CD4-positive, CD25-positive, alpha-beta regulatory T cell (primary cell): ENCODE results near the gene RNASE13. TPM values are rescaled to one million over a fixed set of nuclear protein-coding genes. Genes with fewer than 3 reads are reported as not detected.

Source experiments
- ATAC-seq, 2 donors: fragments of 150-1000 bp; cut with Tn5 transposase; one replicate each; pipeline ENCODE4 v1.10.0; 2021; ENCODE audit warnings: low read depth in 2 of 2, moderate number of reproducible peaks in 2 of 2, moderate library complexity in 1 of 2
- DNase-seq, 3 donors: peaks; one replicate each; pipeline versions ENCODE4 v3.0.0 to v3.0.0-alpha.2; 2012 to 2022; ENCODE audit warnings: mixed read lengths in 1 of 3
- H3K27ac ChIP-seq: one replicate; pipeline ENCODE4 v1.7.0; 2013; ENCODE audit warnings: mild to moderate bottlenecking, low read length; ENCODE audit not compliant: insufficient read depth, poor library complexity, severe bottlenecking
- H3K27me3 ChIP-seq: one replicate; pipeline ENCODE4 v1.7.0; 2013; ENCODE audit warnings: low read length; ENCODE audit not compliant: control insufficient read depth, insufficient read depth
- H3K36me3 ChIP-seq: one replicate; pipeline ENCODE4 v1.7.0; 2013; ENCODE audit warnings: mild to moderate bottlenecking, low read length, moderate library complexity; ENCODE audit not compliant: control insufficient read depth, insufficient read depth
- H3K4me1 ChIP-seq: 2 replicates; pipeline ENCODE4 v1.7.0; 2013; ENCODE audit warnings: mild to moderate bottlenecking, low read length; ENCODE audit not compliant: insufficient read depth, control insufficient read depth, poor library complexity, severe bottlenecking
- H3K4me3 ChIP-seq: one replicate; pipeline ENCODE4 v1.7.0; 2013; ENCODE audit warnings: low read depth, mild to moderate bottlenecking, low read length, moderate library complexity
- H3K9me3 ChIP-seq, 2 experiments: 1 replicate in 1 of 2; 2 replicates in 1 of 2; pipeline ENCODE4 v1.7.0; 2013; ENCODE audit warnings: low read length in 2 of 2, mild to moderate bottlenecking in 1 of 2, moderate library complexity in 1 of 2; ENCODE audit not compliant: control insufficient read depth in 2 of 2
- H3K27ac Mint-ChIP-seq, 3 donors: one replicate each; pipeline ENCODE4 v1.8.0; 2020 to 2022; ENCODE audit warnings: mild to moderate bottlenecking in 3 of 3, mixed read lengths in 3 of 3, moderate library complexity in 2 of 3
- H3K27me3 Mint-ChIP-seq: one replicate; pipeline ENCODE4 v1.8.0; 2022; ENCODE audit warnings: mild to moderate bottlenecking, mixed read lengths
- H3K36me3 Mint-ChIP-seq: one replicate; pipeline ENCODE4 v1.8.0; 2020; ENCODE audit warnings: mixed read lengths
- H3K4me1 Mint-ChIP-seq, 4 donors: one replicate each; pipeline ENCODE4 v1.8.0; 2020 to 2022; ENCODE audit warnings: mixed read lengths in 4 of 4, mild to moderate bottlenecking in 1 of 4
- H3K4me3 Mint-ChIP-seq, 4 donors: one replicate each; pipeline ENCODE4 v1.8.0; 2020 to 2022; ENCODE audit warnings: mild to moderate bottlenecking in 4 of 4, mixed read lengths in 4 of 4, moderate library complexity in 3 of 4
- H3K9me3 Mint-ChIP-seq, 7 donors: one replicate each; pipeline ENCODE4 v1.8.0; 2020 to 2022; ENCODE audit warnings: mixed read lengths in 7 of 7, mild to moderate bottlenecking in 3 of 7, moderate library complexity in 2 of 7
- polyA plus RNA-seq, 4 donors: library from polyadenylated mRNA; unstranded; fragments of 300-500 nt; fragmentation: Illumina TruSeq; gene quantifications; one replicate each; pipeline ENCODE4 v1.2.3, GENCODE V29; 2021
- total RNA-seq: library from RNA; stranded (reverse); gene quantifications from one replicate; pipeline ENCODE4 v1.2.3, GENCODE V29; 2022

The RNASE13 gene
- total and polyA plus RNA-seq, 5 donors from 2014 or later, result not detected

- peaks cover 37% of the 10 kb centered on the region for H3K27me3 ChIP-seq
- peaks cover 34% of the 10 kb centered on the region for H3K4me1 ChIP-seq
- Mint-ChIP-seq H3K27me3 (peaks cover 75% of the 10 kb centered on the region), H3K4me3 (peak overlapping the region; percentile 57 to 88 (median 86)), H3K27ac (no peak overlapping the region), H3K9me3 (peaks cover 0 to 3% (median 0%) of the 10 kb centered on the region in 7 donors), H3K4me1 (peaks cover 0 to 37% (median 20%) of the 10 kb centered on the region in 4 donors), H3K36me3 (peaks cover 4% of the 10 kb centered on the region)
- H3K9me3 ChIP-seq, result no peaks in the 10 kb centered on the region
- no peak overlapping the region for H3K27ac ChIP-seq
- DNase-seq, result no peak
- H3K36me3 ChIP-seq, result no peaks in the 10 kb centered on the region
- H3K4me3 ChIP-seq, result peak overlapping the region; percentile 19
- peak; percentile 20 to 21 for ATAC-seq
These were observed 36.1 kb upstream of the RNASE13 start for GRCh38 chr14:21070610-21071224.

- ATAC-seq (no peak), DNase-seq (peak in 1 of 3 donors; percentile 29)
- H3K4me1 ChIP-seq, result peaks cover 34% of the 10 kb centered on the region
- Mint-ChIP-seq H3K4me3 (peak within 1 kb of the TSS; percentile 84 to 91 (median 86)), H3K36me3 (peaks cover 4% of the 10 kb centered on the region), H3K27ac (peak within 1 kb of the TSS in 2 of 3 donors; percentile 47 to 55), H3K27me3 (peaks cover 81% of the 10 kb centered on the region), H3K4me1 (peaks cover 0 to 37% (median 20%) of the 10 kb centered on the region in 4 donors), H3K9me3 (peaks cover 0 to 3% (median 0%) of the 10 kb centered on the region in 7 donors)
- peak within 1 kb of the TSS; percentile 19 for H3K4me3 ChIP-seq
- H3K27me3 ChIP-seq, result peaks cover 41% of the 10 kb centered on the region
- H3K36me3 ChIP-seq, result no peaks in the 10 kb centered on the region
- H3K9me3 ChIP-seq, result no peaks in the 10 kb centered on the region
- H3K27ac ChIP-seq, result no peak within 1 kb of the TSS
These were observed 35.5 kb upstream of the RNASE13 start, which contains the start of gene ARHGEF40 for GRCh38 chr14:21070083-21070609. TSS of gene ARHGEF40 (plus strand) at chr14:21070304. CDS start at chr14:21070397, 93 bp downstream.

GRCh38 chr14:21069388-21070082 lies 34.9 kb upstream of the RNASE13 start:
- H3K4me3 Mint-ChIP-seq, result peak overlapping the region; percentile 81 to 91 (median 84)
- peaks cover 82% of the 10 kb centered on the region for H3K27me3 Mint-ChIP-seq
- peak overlapping the region in 2 of 3 donors; percentile 47 to 55 for H3K27ac Mint-ChIP-seq
- ATAC-seq (no peak), DNase-seq (no peak)
- Histone ChIP-seq H3K36me3 (no peaks in the 10 kb centered on the region), H3K27ac (no peak overlapping the region), H3K4me1 (peaks cover 34% of the 10 kb centered on the region), H3K4me3 (no peak overlapping the region), H3K9me3 (no peaks in the 10 kb centered on the region), H3K27me3 (peaks cover 42% of the 10 kb centered on the region)
- H3K36me3 Mint-ChIP-seq, result peaks cover 4% of the 10 kb centered on the region
- peaks cover 0 to 3% (median 0%) of the 10 kb centered on the region in 7 donors for H3K9me3 Mint-ChIP-seq
- peaks cover 0 to 37% (median 20%) of the 10 kb centered on the region in 4 donors for H3K4me1 Mint-ChIP-seq

- peak overlapping the region; percentile 81 to 91 (median 84) for H3K4me3 Mint-ChIP-seq
- H3K27me3 ChIP-seq, result peaks cover 42% of the 10 kb centered on the region
- no peak overlapping the region for H3K27ac ChIP-seq
- H3K27ac Mint-ChIP-seq, result peak overlapping the region in 2 of 3 donors; percentile 47 to 55
- no peaks in the 10 kb centered on the region for H3K9me3 ChIP-seq
- peaks cover 4% of the 10 kb centered on the region for H3K36me3 Mint-ChIP-seq
- H3K36me3 ChIP-seq, result no peaks in the 10 kb centered on the region
- H3K4me1 Mint-ChIP-seq, result peaks cover 0 to 37% (median 20%) of the 10 kb centered on the region in 4 donors
- H3K4me1 ChIP-seq, result peaks cover 34% of the 10 kb centered on the region
- peak overlapping the region; percentile 26 for H3K4me3 ChIP-seq
- DNase-seq (peak; percentile 37 to 62 (median 52)), ATAC-seq (peak; percentile 67 to 72)
- peaks cover 0 to 3% (median 0%) of the 10 kb centered on the region in 7 donors for H3K9me3 Mint-ChIP-seq
- H3K27me3 Mint-ChIP-seq, result peaks cover 86% of the 10 kb centered on the region
These were observed 34.1 kb upstream of the RNASE13 start for GRCh38 chr14:21068521-21069387.

- Mint-ChIP-seq H3K36me3 (no peaks in the 10 kb centered on the region), H3K27ac (no peak overlapping the region)
- ATAC-seq, result no peak
These were observed 32.4 kb upstream of the RNASE13 start for GRCh38 chr14:21066882-21067502.

GRCh38 chr14:21063479-21063878 lies 28.9 kb upstream of the RNASE13 start:
- no peak for ATAC-seq

More at GRCh38 chr14:21066882-21067502, 32.4 kb upstream of the RNASE13 start:
- DNase-seq, result peak in 2 of 3 donors; percentile 18 to 19
- Mint-ChIP-seq H3K4me3 (no peak overlapping the region), H3K4me1 (peaks cover 0 to 36% (median 19%) of the 10 kb centered on the region in 4 donors), H3K9me3 (peaks cover 0 to 2% (median 0%) of the 10 kb centered on the region in 7 donors), H3K27me3 (peaks cover 86% of the 10 kb centered on the region)
- Histone ChIP-seq H3K9me3 (no peaks in the 10 kb centered on the region), H3K4me3 (no peak overlapping the region), H3K4me1 (peaks cover 34% of the 10 kb centered on the region), H3K27me3 (peaks cover 31% of the 10 kb centered on the region), H3K36me3 (no peaks in the 10 kb centered on the region), H3K27ac (no peak overlapping the region)

GRCh38 chr14:21061347-21061668 lies 26.7 kb upstream of the RNASE13 start:
- Mint-ChIP-seq H3K27me3 (peaks cover 57% of the 10 kb centered on the region), H3K4me1 (no peaks in the 10 kb centered on the region), H3K9me3 (peaks cover 0 to 1% (median 0%) of the 10 kb centered on the region in 7 donors), H3K36me3 (no peaks in the 10 kb centered on the region), H3K27ac (no peak overlapping the region), H3K4me3 (no peak overlapping the region)
- no peak for DNase-seq
- Histone ChIP-seq H3K4me3 (no peak overlapping the region), H3K27ac (no peak overlapping the region), H3K4me1 (no peaks in the 10 kb centered on the region), H3K27me3 (peaks cover 17% of the 10 kb centered on the region), H3K36me3 (no peaks in the 10 kb centered on the region), H3K9me3 (no peaks in the 10 kb centered on the region)
- no peak for ATAC-seq

More at GRCh38 chr14:21063479-21063878, 28.9 kb upstream of the RNASE13 start:
- Mint-ChIP-seq H3K4me1 (peaks cover 0 to 5% (median 2%) of the 10 kb centered on the region in 4 donors), H3K27ac (no peak overlapping the region), H3K4me3 (no peak overlapping the region), H3K9me3 (peaks cover 0 to 1% (median 0%) of the 10 kb centered on the region in 7 donors), H3K36me3 (no peaks in the 10 kb centered on the region), H3K27me3 (peaks cover 78% of the 10 kb centered on the region)
- DNase-seq, result no peak
- no peak overlapping the region for H3K27ac ChIP-seq
- peaks cover 34% of the 10 kb centered on the region for H3K27me3 ChIP-seq
- H3K4me3 ChIP-seq, result no peak overlapping the region
- H3K4me1 ChIP-seq, result peaks cover 1% of the 10 kb centered on the region
- no peaks in the 10 kb centered on the region for H3K36me3 ChIP-seq
- no peaks in the 10 kb centered on the region for H3K9me3 ChIP-seq
